Endothelial cell of umbilical vein (primary cell): Measurements from ENCODE around the gene MINDY4.

Experiments used
- EZH2 ChIP-seq: IDR thresholded peaks from 2 replicates; pipeline ENCODE4 v1.6.1; 2012; ENCODE audit warnings: borderline replicate concordance, low read depth, mild to moderate bottlenecking, moderate library complexity, low read length, inconsistent platforms; ENCODE audit not compliant: severe bottlenecking
- FOS ChIP-seq: IDR thresholded peaks from 2 replicates; pipeline ENCODE4 v1.6.1; 2011; ENCODE audit warnings: mild to moderate bottlenecking, low read length, moderate library complexity, borderline replicate concordance; ENCODE audit not compliant: insufficient read depth
- GATA2 ChIP-seq: IDR thresholded peaks from 2 replicates; pipeline ENCODE4 v1.7.0; 2011; ENCODE audit warnings: low read depth, mild to moderate bottlenecking, moderate library complexity, mixed read lengths, low read length; ENCODE audit not compliant: insufficient read length, insufficient read depth
- JUN ChIP-seq: IDR thresholded peaks from 2 replicates; pipeline ENCODE4 v1.6.1; 2011; ENCODE audit warnings: borderline replicate concordance, low read depth; ENCODE audit not compliant: insufficient read length, insufficient read depth
- MYC ChIP-seq: IDR thresholded peaks from one replicate; pipeline ENCODE4 v1.6.1; 2011; ENCODE audit warnings: mild to moderate bottlenecking, low read depth, low read length
- POLR2A ChIP-seq: IDR thresholded peaks from 2 replicates; pipeline ENCODE4 v1.6.1; 2012; ENCODE audit warnings: low read depth, mild to moderate bottlenecking, control low read depth, low read length
- POLR2AphosphoS5 ChIP-seq: IDR thresholded peaks from 2 replicates; pipeline ENCODE4 v1.6.1; 2012; ENCODE audit warnings: low read depth, mild to moderate bottlenecking, control low read depth, low read length, moderate library complexity; ENCODE audit not compliant: insufficient read depth
- TF ChIP-seq, protein P1 (sequence below), 2 donors: IDR thresholded peaks; 1 replicate in 1 of 2; 2 replicates in 1 of 2; pipeline ENCODE4 v1.5.1; 2011; ENCODE audit warnings: low read length in 2 of 2, mild to moderate bottlenecking in 2 of 2, moderate library complexity in 2 of 2, control low read depth in 1 of 2, inconsistent platforms in 1 of 2, low read depth in 1 of 2; ENCODE audit not compliant: insufficient read depth in 1 of 2; ENCODE audit errors: extremely low read depth in 1 of 2

DNA sequence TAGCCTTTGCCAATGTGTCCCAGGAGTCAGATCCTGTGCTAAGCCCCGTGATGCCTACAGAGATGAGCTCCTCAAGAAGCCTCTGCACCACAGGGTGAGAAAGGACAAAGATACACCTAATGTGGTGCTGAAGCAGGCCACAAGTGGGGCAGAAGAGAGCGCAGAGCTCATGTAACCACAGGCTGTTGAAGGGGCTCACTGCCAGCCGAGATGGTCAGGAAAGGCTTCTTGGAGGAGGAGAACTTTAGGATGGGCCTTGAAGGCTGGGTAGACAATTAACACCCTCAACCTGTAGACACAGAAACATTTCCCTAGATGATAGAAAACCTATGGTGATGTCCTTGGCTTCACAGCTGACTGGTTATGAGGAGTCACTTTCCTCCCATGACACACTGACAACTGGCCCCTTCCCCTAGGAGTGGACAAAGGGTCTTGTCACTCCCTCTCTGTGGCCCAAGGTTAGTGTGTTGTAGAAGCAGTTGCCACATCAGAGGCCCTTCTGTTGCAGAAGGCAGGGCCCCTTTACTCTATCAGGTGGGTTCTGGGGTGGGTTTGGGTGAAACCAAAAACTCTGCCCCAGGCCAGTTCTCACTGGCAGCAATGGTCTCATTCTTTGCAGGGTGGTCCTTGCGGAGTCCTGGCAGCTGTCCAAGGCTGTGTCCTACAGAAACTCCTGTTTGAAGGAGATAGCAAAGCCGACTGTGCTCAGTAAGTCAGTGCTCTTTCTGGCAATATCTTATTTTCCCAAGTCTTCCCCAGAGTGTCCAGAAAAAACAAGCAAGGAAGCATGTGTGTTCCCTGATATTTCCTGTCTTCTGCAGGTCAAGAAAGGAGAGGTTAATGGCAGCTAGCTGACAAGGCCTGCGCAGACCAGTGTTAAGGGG is 69.2 kb downstream of the MINDY4 start:
- TF ChIP-seq, protein P1, sequence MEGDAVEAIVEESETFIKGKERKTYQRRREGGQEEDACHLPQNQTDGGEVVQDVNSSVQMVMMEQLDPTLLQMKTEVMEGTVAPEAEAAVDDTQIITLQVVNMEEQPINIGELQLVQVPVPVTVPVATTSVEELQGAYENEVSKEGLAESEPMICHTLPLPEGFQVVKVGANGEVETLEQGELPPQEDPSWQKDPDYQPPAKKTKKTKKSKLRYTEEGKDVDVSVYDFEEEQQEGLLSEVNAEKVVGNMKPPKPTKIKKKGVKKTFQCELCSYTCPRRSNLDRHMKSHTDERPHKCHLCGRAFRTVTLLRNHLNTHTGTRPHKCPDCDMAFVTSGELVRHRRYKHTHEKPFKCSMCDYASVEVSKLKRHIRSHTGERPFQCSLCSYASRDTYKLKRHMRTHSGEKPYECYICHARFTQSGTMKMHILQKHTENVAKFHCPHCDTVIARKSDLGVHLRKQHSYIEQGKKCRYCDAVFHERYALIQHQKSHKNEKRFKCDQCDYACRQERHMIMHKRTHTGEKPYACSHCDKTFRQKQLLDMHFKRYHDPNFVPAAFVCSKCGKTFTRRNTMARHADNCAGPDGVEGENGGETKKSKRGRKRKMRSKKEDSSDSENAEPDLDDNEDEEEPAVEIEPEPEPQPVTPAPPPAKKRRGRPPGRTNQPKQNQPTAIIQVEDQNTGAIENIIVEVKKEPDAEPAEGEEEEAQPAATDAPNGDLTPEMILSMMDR (IDR thresholded peaks at IDR 0.05; ENCODE audit: extremely low read depth in 1 of 2, insufficient read depth in 1 of 2, low read depth in 1 of 2, low read length in 2 of 2), result no peak
- no peak for TF ChIP-seq FOS
- TF ChIP-seq MYC, result no peak
- peak; percentile 51 for TF ChIP-seq POLR2A
- TF ChIP-seq POLR2AphosphoS5, result peak; percentile 52
- TF ChIP-seq EZH2, result no peak
- peak; percentile 46 for TF ChIP-seq GATA2
- no peak for TF ChIP-seq JUN
